GM19328 (cell line): ENCODE results near the gene KCNMA1.
"Not testable (repeated sequence)": the region's sequence is repeated elsewhere in the genome, so short reads cannot be mapped to it uniquely, and the experiment has no call there.

Experiments
- ATAC-seq: cut with Tn5 transposase; IDR thresholded peaks from one replicate; pipeline ENCODE4 v1.9.1; 2021; ENCODE audit warnings: mild to moderate bottlenecking, moderate library complexity; ENCODE audit not compliant: unreplicated experiment

The KCNMA1 gene

GRCh38 chr10:77428691-77429395 is 208.8 kb downstream of the KCNMA1 start:
- no peak for ATAC-seq

- ATAC-seq = no peak
Measured at GRCh38 chr10:77424257-77424656, 213.4 kb downstream of the KCNMA1 start.

- no peak for ATAC-seq
Measured at GRCh38 chr10:77422491-77423338, 214.9 kb downstream of the KCNMA1 start.

GRCh38 chr10:77421591-77421990 is 216.0 kb downstream of the KCNMA1 start:
- no peak for ATAC-seq

GRCh38 chr10:77420947-77421523 is 216.6 kb downstream of the KCNMA1 start:
- no peak for ATAC-seq

GRCh38 chr10:77419979-77420378 is 217.6 kb downstream of the KCNMA1 start:
- ATAC-seq = no peak

GRCh38 chr10:77419056-77419455 is 218.6 kb downstream of the KCNMA1 start:
- ATAC-seq = no peak

- ATAC-seq = no peak
Measured at GRCh38 chr10:77417806-77418640, 219.6 kb downstream of the KCNMA1 start.

GRCh38 chr10:77417359-77417758 is 220.2 kb downstream of the KCNMA1 start:
- ATAC-seq = no peak

- ATAC-seq = no peak
Measured at GRCh38 chr10:77416311-77417135, 221.1 kb downstream of the KCNMA1 start.

GRCh38 chr10:77415313-77415960 is 222.2 kb downstream of the KCNMA1 start:
- ATAC-seq = no peak

GRCh38 chr10:77413231-77413630 is 224.4 kb downstream of the KCNMA1 start:
- no peak for ATAC-seq

- not testable (repeated sequence) for ATAC-seq
Measured at GRCh38 chr10:77412573-77413133, 225.0 kb downstream of the KCNMA1 start.

- no peak for ATAC-seq
Measured at GRCh38 chr10:77411805-77412204, 225.8 kb downstream of the KCNMA1 start.

GRCh38 chr10:77410523-77410922 is 227.1 kb downstream of the KCNMA1 start:
- no peak for ATAC-seq

- ATAC-seq = no peak
Measured at GRCh38 chr10:77409697-77410471, 227.7 kb downstream of the KCNMA1 start.

- no peak for ATAC-seq
Measured at GRCh38 chr10:77408259-77408658, 229.3 kb downstream of the KCNMA1 start.

- no peak for ATAC-seq
Measured at GRCh38 chr10:77406764-77407430, 230.7 kb downstream of the KCNMA1 start.
